ENCODE results near the gene TEAD1.

GRCh38 chr11:12666915-12667314, 7.3 kb upstream of the TEAD1 start:
- TF ChIP-seq EP300 (IDR thresholded peaks at IDR 0.05) (no peak), CTCF (IDR thresholded peaks at IDR 0.05) (no peak)
